Activated T-cell treated with anti-CD3 and anti-CD28 coated beads, Interleukin-2, amount 50 U/mL, for 72 hours (primary cell): ENCODE data around the gene FAR1. TPM values are rescaled to one million over a fixed set of nuclear protein-coding genes. Genes with fewer than 3 reads are reported as not detected.

ENCODE experiments used
- ATAC-seq, 2 donors: fragments of 150-1000 bp; cut with Tn5 transposase; replicated peaks in 1 of 2; 2 replicates each; pipeline ENCODE4 v1.10.0; 2021; ENCODE audit warnings: moderate library complexity in 2 of 2, mild to moderate bottlenecking in 1 of 2
- DNase-seq, 2 donors: peaks; one replicate each; pipeline ENCODE4 v3.0.0; 2021 to 2022; ENCODE audit warnings: mixed read lengths in 1 of 2
- H3K27ac Mint-ChIP-seq: one replicate; pipeline ENCODE4 v1.8.0; 2022; ENCODE audit warnings: mild to moderate bottlenecking, moderate library complexity, mixed read lengths
- H3K27me3 Mint-ChIP-seq: one replicate; pipeline ENCODE4 v1.8.0; 2022; ENCODE audit warnings: low read depth, mixed read lengths
- H3K36me3 Mint-ChIP-seq, 2 donors: one replicate each; pipeline ENCODE4 v1.8.0; 2022; ENCODE audit warnings: mixed read lengths in 2 of 2, mild to moderate bottlenecking in 1 of 2; ENCODE audit not compliant: insufficient read depth in 2 of 2
- H3K4me1 Mint-ChIP-seq: one replicate; pipeline ENCODE4 v1.8.0; 2022; ENCODE audit warnings: low read depth, mixed read lengths
- H3K4me3 Mint-ChIP-seq, 2 donors: one replicate each; pipeline ENCODE4 v1.8.0; 2022; ENCODE audit warnings: mild to moderate bottlenecking in 2 of 2, mixed read lengths in 2 of 2, moderate library complexity in 2 of 2
- H3K9me3 Mint-ChIP-seq, 2 donors: one replicate each; pipeline ENCODE4 v1.8.0; 2022; ENCODE audit warnings: mixed read lengths in 2 of 2
- total RNA-seq, 2 donors: library from RNA; stranded (reverse); gene quantifications; one replicate each; pipeline ENCODE4 v1.2.3, GENCODE V29; 2022

The FAR1 gene
- total RNA-seq, 2 donors from 2014 or later, result 49.4 to 53.4 TPM

- no peak overlapping the region for H3K27ac Mint-ChIP-seq
- DNase-seq (no peak), ATAC-seq (no peak)
- no peaks in the 10 kb centered on the region for H3K4me1 Mint-ChIP-seq
- H3K27me3 Mint-ChIP-seq, result peaks cover 12% of the 10 kb centered on the region
- peaks cover 14 to 16% of the 10 kb centered on the region in 2 donors for H3K9me3 Mint-ChIP-seq
- H3K36me3 Mint-ChIP-seq, result peaks cover 2 to 8% of the 10 kb centered on the region in 2 donors
- H3K4me3 Mint-ChIP-seq, result no peak overlapping the region
Measured at GRCh38 chr11:13661074-13661623, 7.3 kb upstream of the FAR1 start.

- H3K27ac Mint-ChIP-seq, result no peak overlapping the region
- no peak overlapping the region for H3K4me3 Mint-ChIP-seq
- ATAC-seq (no peak), DNase-seq (no peak)
- peaks cover 8 to 10% of the 10 kb centered on the region in 2 donors for H3K9me3 Mint-ChIP-seq
- H3K4me1 Mint-ChIP-seq, result peaks cover 8% of the 10 kb centered on the region
- H3K36me3 Mint-ChIP-seq, result peaks cover 4 to 9% of the 10 kb centered on the region in 2 donors
- peaks cover 6% of the 10 kb centered on the region for H3K27me3 Mint-ChIP-seq
Measured at GRCh38 chr11:13663631-13664071, 4.8 kb upstream of the FAR1 start.

- Mint-ChIP-seq H3K9me3 (peaks cover 4 to 8% of the 10 kb centered on the region in 2 donors), H3K36me3 (peaks cover 6 to 9% of the 10 kb centered on the region in 2 donors), H3K4me1 (peaks cover 12% of the 10 kb centered on the region), H3K4me3 (no peak overlapping the region), H3K27ac (no peak overlapping the region), H3K27me3 (peaks cover 6% of the 10 kb centered on the region)
- DNase-seq, result no peak
- no peak for ATAC-seq
Measured at GRCh38 chr11:13664351-13664750, 4.1 kb upstream of the FAR1 start.

- Mint-ChIP-seq H3K36me3 (peaks cover 8 to 9% of the 10 kb centered on the region in 2 donors), H3K27me3 (peaks cover 6% of the 10 kb centered on the region), H3K27ac (no peak overlapping the region), H3K4me3 (no peak overlapping the region), H3K9me3 (peaks cover 1 to 2% of the 10 kb centered on the region in 2 donors), H3K4me1 (peaks cover 32% of the 10 kb centered on the region)
- ATAC-seq, result no peak
- no peak for DNase-seq
Measured at GRCh38 chr11:13666708-13667107, 1.8 kb upstream of the FAR1 start.

- peaks cover 6% of the 10 kb centered on the region for H3K27me3 Mint-ChIP-seq
- peak overlapping the region; percentile 83 to 94 for H3K4me3 Mint-ChIP-seq
- peak overlapping the region; percentile 45 for H3K27ac Mint-ChIP-seq
- peak in 1 of 2 donors; percentile 6 for DNase-seq
- peaks cover 8 to 9% of the 10 kb centered on the region in 2 donors for H3K36me3 Mint-ChIP-seq
- peaks cover 1% of the 10 kb centered on the region in 2 donors for H3K9me3 Mint-ChIP-seq
- peaks cover 38% of the 10 kb centered on the region for H3K4me1 Mint-ChIP-seq
- no peak for ATAC-seq
Measured at GRCh38 chr11:13667245-13667644, 1.2 kb upstream of the FAR1 start.

GRCh38 chr11:13667795-13668101 lies 720 bp upstream of the FAR1 start:
- peak overlapping the region; percentile 52 for H3K27ac Mint-ChIP-seq
- ATAC-seq (no peak), DNase-seq (no peak)
- peaks cover 43% of the 10 kb centered on the region for H3K4me1 Mint-ChIP-seq
- peaks cover 8 to 9% of the 10 kb centered on the region in 2 donors for H3K36me3 Mint-ChIP-seq
- H3K27me3 Mint-ChIP-seq, result peaks cover 6% of the 10 kb centered on the region
- peak overlapping the region; percentile 83 to 94 for H3K4me3 Mint-ChIP-seq
- H3K9me3 Mint-ChIP-seq, result no peaks in the 10 kb centered on the region

GRCh38 chr11:13668957-13669521 lies 571 bp downstream of the FAR1 start:
- ATAC-seq (peak; percentile 10 to 12), DNase-seq (peak; percentile 54 to 56)
- peaks cover 6% of the 10 kb centered on the region for H3K27me3 Mint-ChIP-seq
- H3K4me3 Mint-ChIP-seq, result peak overlapping the region; percentile 90 to 100
- H3K36me3 Mint-ChIP-seq, result peaks cover 8 to 9% of the 10 kb centered on the region in 2 donors
- H3K9me3 Mint-ChIP-seq, result no peaks in the 10 kb centered on the region
- H3K27ac Mint-ChIP-seq, result peak overlapping the region; percentile 94
- H3K4me1 Mint-ChIP-seq, result peaks cover 46% of the 10 kb centered on the region

GRCh38 chr11:13669544-13670488 lies 1.3 kb downstream of the FAR1 start:
- Mint-ChIP-seq H3K36me3 (peaks cover 8 to 11% of the 10 kb centered on the region in 2 donors), H3K4me1 (peaks cover 52% of the 10 kb centered on the region), H3K27me3 (peaks cover 4% of the 10 kb centered on the region), H3K4me3 (peak overlapping the region; percentile 90 to 100), H3K9me3 (no peaks in the 10 kb centered on the region), H3K27ac (peak overlapping the region; percentile 94)
- ATAC-seq (no peak), DNase-seq (peak; percentile 8 to 16)

- Mint-ChIP-seq H3K4me1 (peaks cover 46% of the 10 kb centered on the region), H3K27ac (peak overlapping the region; percentile 30), H3K27me3 (no peaks in the 10 kb centered on the region), H3K36me3 (peaks cover 8 to 11% of the 10 kb centered on the region in 2 donors), H3K9me3 (no peaks in the 10 kb centered on the region), H3K4me3 (no peak overlapping the region)
- DNase-seq (no peak), ATAC-seq (no peak)
Measured at GRCh38 chr11:13672576-13673210, 4.2 kb downstream of the FAR1 start.

GRCh38 chr11:13674799-13675509 lies 6.5 kb downstream of the FAR1 start:
- peaks cover 43% of the 10 kb centered on the region for H3K4me1 Mint-ChIP-seq

GRCh38 chr11:13676576-13676975 lies 8.1 kb downstream of the FAR1 start:
- no peaks in the 10 kb centered on the region for H3K9me3 Mint-ChIP-seq
- ATAC-seq (no peak), DNase-seq (no peak)
- H3K27me3 Mint-ChIP-seq, result no peaks in the 10 kb centered on the region
- H3K4me1 Mint-ChIP-seq, result peaks cover 39% of the 10 kb centered on the region
- H3K36me3 Mint-ChIP-seq, result peaks cover 0 to 3% of the 10 kb centered on the region in 2 donors
- H3K4me3 Mint-ChIP-seq, result no peak overlapping the region
- H3K27ac Mint-ChIP-seq, result no peak overlapping the region

More at GRCh38 chr11:13674799-13675509, 6.5 kb downstream of the FAR1 start:
- Mint-ChIP-seq H3K9me3 (no peaks in the 10 kb centered on the region), H3K4me3 (no peak overlapping the region), H3K27me3 (no peaks in the 10 kb centered on the region), H3K36me3 (peaks cover 0 to 3% of the 10 kb centered on the region in 2 donors), H3K27ac (peak overlapping the region; percentile 73)
- no peak for DNase-seq
- no peak for ATAC-seq

- peaks cover 0 to 1% of the 10 kb centered on the region in 2 donors for H3K36me3 Mint-ChIP-seq
- DNase-seq (no peak), ATAC-seq (no peak)
- no peak overlapping the region for H3K4me3 Mint-ChIP-seq
- no peaks in the 10 kb centered on the region for H3K9me3 Mint-ChIP-seq
- no peak overlapping the region for H3K27ac Mint-ChIP-seq
- H3K27me3 Mint-ChIP-seq, result no peaks in the 10 kb centered on the region
- peaks cover 26% of the 10 kb centered on the region for H3K4me1 Mint-ChIP-seq
Measured at GRCh38 chr11:13679768-13680167, 11.3 kb downstream of the FAR1 start.
